NT2/D1 (cell line): Measurements from ENCODE around the gene VAV3.
"Not testable (repeated sequence)": the region's sequence is repeated elsewhere in the genome, so short reads cannot be mapped to it uniquely, and the experiment has no call there.

Source experiments
- DNase-seq: peaks from one replicate; pipeline ENCODE4 v3.0.0-alpha.2; 2011; ENCODE audit warnings: low read depth, low spot score
- H3K27me3 ChIP-seq: 2 replicates; pipeline ENCODE4 v1.6.0; 2011; ENCODE audit warnings: mild to moderate bottlenecking; ENCODE audit not compliant: insufficient read length, insufficient read depth
- H3K36me3 ChIP-seq: 2 replicates; pipeline ENCODE4 v1.6.1; 2011; ENCODE audit warnings: mild to moderate bottlenecking, low read length, mixed read lengths; ENCODE audit not compliant: insufficient read depth, insufficient read length
- H3K4me1 ChIP-seq: 2 replicates; pipeline ENCODE4 v1.5.1; 2011; ENCODE audit not compliant: insufficient read depth, insufficient read length
- H3K4me3 ChIP-seq: 2 replicates; pipeline ENCODE4 v1.5.1; 2011; ENCODE audit warnings: low read depth; ENCODE audit not compliant: insufficient read length
- H3K9ac ChIP-seq: 2 replicates; pipeline ENCODE4 v1.6.0; 2011; ENCODE audit warnings: low read depth; ENCODE audit not compliant: insufficient read length
- H3K9me3 ChIP-seq: 2 replicates; pipeline ENCODE4 v1.5.1; 2011; ENCODE audit warnings: mild to moderate bottlenecking, low read length; ENCODE audit not compliant: insufficient read depth
- SUZ12 ChIP-seq: IDR thresholded peaks from 2 replicates; pipeline ENCODE4 v1.6.1; 2011; ENCODE audit not compliant: insufficient read length, insufficient read depth; ENCODE audit errors: extremely low read depth
- YY1 ChIP-seq: IDR thresholded peaks from 2 replicates; pipeline ENCODE4 v1.6.1; 2011; ENCODE audit not compliant: insufficient read length, insufficient read depth
- ZNF274 ChIP-seq: IDR thresholded peaks from 2 replicates; pipeline ENCODE4 v1.6.1; 2011; ENCODE audit warnings: mild to moderate bottlenecking, low read depth, low read length

VAV3 gene

DNA sequence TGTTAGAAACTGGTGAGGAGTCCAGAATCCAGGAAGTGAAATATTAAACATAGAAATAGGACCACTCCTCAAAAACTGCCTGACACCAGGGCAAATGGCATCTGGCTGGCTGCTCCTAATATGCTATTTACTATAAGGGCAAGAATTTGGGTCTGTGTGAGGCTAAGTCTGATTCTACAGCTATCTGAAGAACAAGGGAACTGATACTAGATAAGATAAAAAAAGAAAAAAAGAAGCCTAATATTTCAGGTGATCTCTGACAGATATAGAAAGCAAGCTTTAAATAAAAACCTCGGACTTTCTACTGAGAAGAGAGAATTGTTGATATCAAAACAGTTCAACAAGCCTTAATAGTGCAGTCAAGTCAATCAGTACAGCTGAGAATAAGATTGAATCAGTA is 42.1 kb upstream of the VAV3 start:
- Histone ChIP-seq H3K4me1 (no peaks in the 10 kb centered on the region), H3K9me3 (no peaks in the 10 kb centered on the region), H3K36me3 (no peaks in the 10 kb centered on the region), H3K4me3 (no peak overlapping the region), H3K9ac (no peak overlapping the region), H3K27me3 (no peaks in the 10 kb centered on the region)
- DNase-seq = no peak
- no peak for TF ChIP-seq ZNF274
- TF ChIP-seq SUZ12 = no peak
- TF ChIP-seq YY1 = no peak

GRCh38 chr1:108004919-108005318 is 39.9 kb upstream of the VAV3 start:
- H3K36me3 ChIP-seq, H3K4me1 ChIP-seq, H3K27me3 ChIP-seq, H3K9me3 ChIP-seq, H3K4me3 ChIP-seq, H3K9ac ChIP-seq, DNase-seq: not testable (repeated sequence)

GRCh38 chr1:108000620-108001111 is 35.7 kb upstream of the VAV3 start:
- TF ChIP-seq YY1 (no peak), ZNF274 (no peak), SUZ12 (no peak)
- Histone ChIP-seq H3K4me1 (peaks cover 2% of the 10 kb centered on the region), H3K4me3 (no peak overlapping the region), H3K9ac (no peak overlapping the region), H3K9me3 (no peaks in the 10 kb centered on the region), H3K27me3 (no peaks in the 10 kb centered on the region), H3K36me3 (no peaks in the 10 kb centered on the region)
- no peak for DNase-seq

DNA sequence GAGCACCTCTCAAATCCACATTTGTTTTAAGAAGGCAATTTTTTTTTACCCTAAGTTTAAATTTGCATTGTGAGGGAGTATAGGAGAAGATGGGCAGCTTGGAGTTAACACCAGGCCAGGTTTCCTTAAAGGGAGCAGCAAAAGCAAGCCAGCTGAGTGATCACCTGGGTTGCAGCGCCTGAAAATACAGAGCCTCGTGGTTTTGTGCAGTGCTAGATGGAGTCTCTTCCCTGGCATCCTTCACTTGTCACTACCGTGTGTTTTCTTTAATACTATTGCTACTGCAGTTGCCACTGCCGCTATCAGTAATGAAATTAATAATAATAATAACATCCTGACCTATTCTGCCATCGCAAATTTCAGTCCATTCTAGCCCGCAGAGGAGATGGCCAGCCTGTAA is 35.2 kb upstream of the VAV3 start:
- Histone ChIP-seq H3K9me3 (no peaks in the 10 kb centered on the region), H3K4me3 (no peak overlapping the region), H3K4me1 (peaks cover 2% of the 10 kb centered on the region), H3K36me3 (no peaks in the 10 kb centered on the region), H3K27me3 (no peaks in the 10 kb centered on the region), H3K9ac (no peak overlapping the region)
- TF ChIP-seq SUZ12 = no peak
- no peak for DNase-seq

GRCh38 chr1:107997866-107998265 is 32.9 kb upstream of the VAV3 start:
- no peak overlapping the region for H3K9ac ChIP-seq
- H3K4me3 ChIP-seq = no peak overlapping the region
- no peak for DNase-seq
- no peaks in the 10 kb centered on the region for H3K27me3 ChIP-seq
- H3K36me3 ChIP-seq = no peaks in the 10 kb centered on the region
- H3K4me1 ChIP-seq = peaks cover 2% of the 10 kb centered on the region
- TF ChIP-seq SUZ12 (no peak), ZNF274 (no peak), YY1 (no peak)
- H3K9me3 ChIP-seq = no peaks in the 10 kb centered on the region

GRCh38 chr1:107993920-107994319 is 28.9 kb upstream of the VAV3 start:
- Histone ChIP-seq H3K4me3 (no peak overlapping the region), H3K36me3 (no peaks in the 10 kb centered on the region), H3K27me3 (no peaks in the 10 kb centered on the region), H3K4me1 (peaks cover 5% of the 10 kb centered on the region), H3K9ac (no peak overlapping the region), H3K9me3 (no peaks in the 10 kb centered on the region)
- DNase-seq = no peak
- TF ChIP-seq SUZ12 (no peak), ZNF274 (no peak), YY1 (no peak)

DNA sequence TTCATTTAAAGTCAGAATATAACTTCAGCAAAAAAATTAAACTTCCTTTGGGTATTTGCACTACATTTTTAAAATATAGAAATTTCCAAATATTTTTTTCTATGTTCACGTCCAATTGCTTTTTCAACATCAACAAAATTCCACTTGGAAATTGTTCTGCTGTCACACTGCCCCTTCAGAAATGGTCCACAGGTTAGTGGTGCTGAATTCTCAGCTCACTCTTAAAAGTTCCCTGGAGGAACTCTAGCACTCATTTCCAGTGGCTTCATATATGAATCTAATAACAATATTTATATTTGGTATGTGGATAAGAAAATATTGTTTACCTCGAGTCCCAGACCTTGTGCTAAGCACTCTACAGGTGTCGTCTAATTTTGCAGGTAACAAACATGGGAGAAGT is 27.4 kb upstream of the VAV3 start:
- Histone ChIP-seq H3K36me3 (no peaks in the 10 kb centered on the region), H3K27me3 (no peaks in the 10 kb centered on the region), H3K4me1 (peaks cover 5% of the 10 kb centered on the region), H3K4me3 (no peak overlapping the region), H3K9ac (no peak overlapping the region), H3K9me3 (no peaks in the 10 kb centered on the region)
- TF ChIP-seq SUZ12 (no peak), ZNF274 (no peak), YY1 (no peak)
- no peak for DNase-seq

DNA sequence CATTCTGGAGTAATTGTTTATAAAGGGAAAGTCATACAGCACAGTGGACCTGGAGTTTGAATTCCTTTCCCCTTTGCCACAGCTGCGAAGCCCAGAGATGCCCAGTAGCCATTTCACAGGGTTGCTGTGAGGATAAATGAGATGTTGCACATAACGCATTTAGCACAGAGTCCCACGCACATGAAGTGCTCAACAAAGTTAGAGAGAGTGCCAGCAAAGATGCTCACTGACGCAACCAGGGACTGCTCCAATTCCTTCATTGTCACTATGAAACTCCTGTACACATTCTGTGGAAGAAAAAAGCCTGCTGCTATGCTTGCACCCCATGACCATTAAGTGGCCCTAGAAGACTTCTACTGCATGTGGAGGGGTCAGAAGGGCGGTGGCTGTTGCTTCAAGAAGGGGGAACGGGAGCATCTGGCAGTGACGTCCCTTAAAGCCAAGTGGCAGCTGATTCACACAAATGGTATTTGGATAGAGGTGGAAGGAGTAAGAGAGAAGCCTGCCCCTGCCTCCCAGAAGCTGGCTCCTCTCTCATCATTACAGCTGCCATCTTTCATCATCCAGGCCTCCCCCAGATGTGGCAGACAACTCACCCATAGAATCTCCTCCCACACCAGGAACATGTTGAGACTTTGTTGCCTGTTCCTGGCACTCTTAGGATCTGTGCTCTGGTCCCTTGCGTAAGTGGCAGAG is 26.5 kb upstream of the VAV3 start:
- no peaks in the 10 kb centered on the region for H3K27me3 ChIP-seq
- no peak for TF ChIP-seq SUZ12
- no peak for TF ChIP-seq ZNF274
- no peak for TF ChIP-seq YY1
- H3K4me1 ChIP-seq = peaks cover 5% of the 10 kb centered on the region
- H3K4me3 ChIP-seq = no peak overlapping the region
- no peaks in the 10 kb centered on the region for H3K36me3 ChIP-seq
- H3K9ac ChIP-seq = no peak overlapping the region
- no peaks in the 10 kb centered on the region for H3K9me3 ChIP-seq
- no peak for DNase-seq
